Sigmoid colon (tissue), 7 donors: ENCODE results near the gene FAM120B. TPM values are rescaled to one million over a fixed set of nuclear protein-coding genes. Genes with fewer than 3 reads are reported as not detected.

Source experiments
- DNase-seq: peaks from one replicate; pipeline ENCODE4 v3.0.0-alpha.2; 2019
- H3K27ac ChIP-seq, 4 donors: fragments of 200-600 bp; sonication (generic); one replicate each; pipeline ENCODE4 v1.5.1; 2016 to 2019; ENCODE audit warnings: mild to moderate bottlenecking in 1 of 4
- H3K27me3 ChIP-seq, 3 donors: fragments of 200-600 bp; sonication (generic); one replicate each; pipeline ENCODE4 v1.5.1; 2019; ENCODE audit warnings: mild to moderate bottlenecking in 1 of 3
- H3K36me3 ChIP-seq, 4 donors: fragments of 200-600 bp; sonication (generic); one replicate each; pipeline ENCODE4 v1.5.1; 2016 to 2019
- H3K4me1 ChIP-seq, 4 donors: fragments of 200-600 bp; sonication (generic); one replicate each; pipeline ENCODE4 v1.5.1; 2017 to 2019
- H3K4me3 ChIP-seq, 4 donors: fragments of 200-600 bp; sonication (generic); one replicate each; pipeline ENCODE4 v1.5.1; 2017 to 2019; ENCODE audit warnings: mild to moderate bottlenecking in 2 of 4, moderate library complexity in 1 of 4
- H3K9me3 ChIP-seq, 4 donors: fragments of 200-600 bp in 3 of 4; sonication (generic) in 3 of 4; one replicate each; pipeline versions ENCODE4 v1.5.1 to v1.6.1; 2013 to 2019
- EP300 ChIP-seq, 4 donors: sonication (generic); formaldehyde crosslinking; IDR thresholded peaks; one replicate each; pipeline ENCODE4 v1.6.1; 2017; ENCODE audit warnings: antibody characterized with exemption in 4 of 4
- POLR2A ChIP-seq, 2 donors: fragments of 450-650 bp; IDR thresholded peaks; one replicate each; pipeline ENCODE4 v1.6.1; 2016; ENCODE audit warnings: antibody characterized with exemption in 2 of 2, mild to moderate bottlenecking in 2 of 2, moderate library complexity in 2 of 2
- POLR2AphosphoS5 ChIP-seq, 4 donors: sonication (generic); formaldehyde crosslinking; IDR thresholded peaks; one replicate each; pipeline ENCODE4 v1.6.1; 2017; ENCODE audit warnings: antibody characterized with exemption in 4 of 4
- WGBS, 2 donors: extraction: QIAGEN DNeasy Blood & Tissue Kit; methylation state at CpG; one replicate each; pipeline ENCODE4 v1.1.7; 2013; 5-methylcytosine and 5-hydroxymethylcytosine counted together
- intact Hi-C: fragments of 100-400 bp; cut with DNase I; formaldehyde crosslinking; loops from one replicate; pipeline ENCODE4 v1.15.1; 2023
- polyA plus RNA-seq, 3 donors: library from polyadenylated mRNA; stranded (reverse); fragments of 200-250 nt; gene quantifications; one replicate each; pipeline ENCODE4 v1.2.3, GENCODE V29; 2013
- total RNA-seq, 4 donors: library from RNA; depleted of rRNA; stranded (reverse); fragments of >200 nt; gene quantifications; one replicate each; pipeline ENCODE4 v1.1.0, GENCODE V29; 2016
- TF ChIP-seq, protein P1 (sequence below), 4 experiments: fragments of 450-650 bp in 3 of 4; fragments of 200-600 bp in 1 of 4; IDR thresholded peaks; one replicate each; pipeline ENCODE4 v1.5.1; 2016 to 2019; ENCODE audit warnings: antibody characterized with exemption in 4 of 4, mild to moderate bottlenecking in 3 of 4, moderate library complexity in 2 of 4
- donor health status: healthy with polysubstance abuse.
- donor health status: Bipolar disorder and iron deficiency.
- donor health status: healthy.

FAM120B gene
- total and polyA plus RNA-seq, 7 donors = 5.5 to 55.0 (median 29.6) TPM

DNA sequence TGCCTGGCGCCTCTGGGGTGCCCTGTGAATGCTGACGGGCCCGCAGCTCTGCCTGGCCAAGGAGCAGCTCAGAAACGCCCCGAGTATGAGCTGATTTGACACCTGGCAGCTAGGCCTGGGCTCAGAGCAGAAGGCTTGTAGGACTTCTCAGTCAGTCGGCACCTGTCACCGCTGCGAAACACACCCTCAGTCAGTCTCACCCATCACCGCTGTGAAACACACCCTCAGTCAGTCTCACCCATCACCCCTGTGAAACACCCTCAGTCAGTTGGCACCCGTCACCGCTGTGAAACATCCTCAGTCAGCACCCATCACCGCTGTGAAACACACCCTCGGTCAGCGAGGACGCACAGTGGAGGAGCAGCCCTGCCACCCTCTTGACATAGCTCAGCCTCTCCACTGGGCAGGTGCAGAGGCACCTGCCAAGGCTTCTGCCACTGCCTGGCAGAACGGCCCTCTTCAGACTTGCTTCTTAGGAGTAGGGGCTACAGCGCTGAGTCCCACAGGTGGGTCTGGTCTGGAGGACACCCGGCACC is 137.6 kb downstream of the FAM120B start:
- Histone ChIP-seq H3K4me1 (no peaks in the 10 kb centered on the region), H3K27me3 (no peaks in the 10 kb centered on the region), H3K36me3 (no peaks in the 10 kb centered on the region), H3K27ac (no peak overlapping the region), H3K4me3 (no peak overlapping the region), H3K9me3 (no peaks in the 10 kb centered on the region)
- no peak for DNase-seq
- WGBS, 2 donors = 85 to 87% methylated on average over 18 of the region's 18 CpGs
- intact Hi-C loops = no loop called here
- TF ChIP-seq POLR2A (IDR thresholded peaks at IDR 0.05) = no peak
- TF ChIP-seq POLR2AphosphoS5 (IDR thresholded peaks at IDR 0.05) = no peak
- TF ChIP-seq, protein P1, sequence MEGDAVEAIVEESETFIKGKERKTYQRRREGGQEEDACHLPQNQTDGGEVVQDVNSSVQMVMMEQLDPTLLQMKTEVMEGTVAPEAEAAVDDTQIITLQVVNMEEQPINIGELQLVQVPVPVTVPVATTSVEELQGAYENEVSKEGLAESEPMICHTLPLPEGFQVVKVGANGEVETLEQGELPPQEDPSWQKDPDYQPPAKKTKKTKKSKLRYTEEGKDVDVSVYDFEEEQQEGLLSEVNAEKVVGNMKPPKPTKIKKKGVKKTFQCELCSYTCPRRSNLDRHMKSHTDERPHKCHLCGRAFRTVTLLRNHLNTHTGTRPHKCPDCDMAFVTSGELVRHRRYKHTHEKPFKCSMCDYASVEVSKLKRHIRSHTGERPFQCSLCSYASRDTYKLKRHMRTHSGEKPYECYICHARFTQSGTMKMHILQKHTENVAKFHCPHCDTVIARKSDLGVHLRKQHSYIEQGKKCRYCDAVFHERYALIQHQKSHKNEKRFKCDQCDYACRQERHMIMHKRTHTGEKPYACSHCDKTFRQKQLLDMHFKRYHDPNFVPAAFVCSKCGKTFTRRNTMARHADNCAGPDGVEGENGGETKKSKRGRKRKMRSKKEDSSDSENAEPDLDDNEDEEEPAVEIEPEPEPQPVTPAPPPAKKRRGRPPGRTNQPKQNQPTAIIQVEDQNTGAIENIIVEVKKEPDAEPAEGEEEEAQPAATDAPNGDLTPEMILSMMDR (IDR thresholded peaks at IDR 0.05) = no peak
- no peak for TF ChIP-seq EP300 (IDR thresholded peaks at IDR 0.05)

DNA sequence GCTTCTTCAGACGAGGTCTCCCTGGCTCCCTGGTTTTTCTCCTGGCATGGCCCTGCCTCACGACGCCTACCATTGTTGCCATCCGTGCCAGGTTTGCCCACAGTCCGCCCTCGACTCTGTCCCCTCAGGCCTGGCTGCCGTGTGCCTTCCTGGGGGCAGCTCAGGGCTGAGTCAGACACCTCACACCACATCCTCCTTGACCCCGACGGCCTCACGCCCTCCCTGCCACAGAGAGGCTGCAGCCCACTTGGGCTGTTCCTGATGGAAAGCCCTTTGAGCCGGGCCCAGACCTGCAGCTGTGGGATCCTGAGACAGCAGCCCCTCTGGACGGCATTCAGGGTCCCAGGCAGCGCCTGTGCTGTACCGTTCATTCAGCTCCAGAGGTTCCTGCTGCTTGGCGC is 138.3 kb downstream of the FAM120B start:
- H3K36me3 ChIP-seq = no peaks in the 10 kb centered on the region
- no peaks in the 10 kb centered on the region for H3K4me1 ChIP-seq
- DNase-seq = no peak
- WGBS, 2 donors = 74 to 76% methylated on average over 15 of the region's 15 CpGs
- no peaks in the 10 kb centered on the region for H3K9me3 ChIP-seq
- no peak for TF ChIP-seq EP300 (IDR thresholded peaks at IDR 0.05)
- TF ChIP-seq POLR2A (IDR thresholded peaks at IDR 0.05) = no peak
- no peak for TF ChIP-seq POLR2AphosphoS5 (IDR thresholded peaks at IDR 0.05)
- TF ChIP-seq, protein P1 (IDR thresholded peaks at IDR 0.05) = no peak
- no peaks in the 10 kb centered on the region for H3K27me3 ChIP-seq
- no peak overlapping the region for H3K27ac ChIP-seq
- no peak overlapping the region for H3K4me3 ChIP-seq
- intact Hi-C loops = no loop called here

DNA sequence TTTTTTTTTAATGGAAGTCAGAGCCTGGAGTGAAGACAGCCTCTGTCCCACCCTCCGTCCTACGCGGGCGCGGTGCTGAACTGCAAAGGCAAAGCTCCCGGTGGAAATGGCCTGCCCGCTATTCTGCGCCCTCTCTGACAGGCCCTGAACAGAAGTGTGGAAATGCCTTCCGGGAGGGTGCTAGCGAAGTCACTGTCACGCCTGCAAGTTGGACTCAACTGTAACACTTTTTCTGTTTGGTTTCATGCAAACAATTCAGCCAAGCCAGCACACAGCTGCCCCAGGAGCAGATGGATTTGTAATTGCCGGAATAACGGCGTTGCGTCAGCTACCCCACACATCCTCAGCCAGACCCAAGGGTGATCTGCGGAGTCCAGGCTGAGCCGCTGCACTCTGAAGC is 138.9 kb downstream of the FAM120B start:
- no peaks in the 10 kb centered on the region for H3K9me3 ChIP-seq
- H3K36me3 ChIP-seq = no peaks in the 10 kb centered on the region
- H3K4me1 ChIP-seq = no peaks in the 10 kb centered on the region
- 85 to 90% methylated on average over 17 of the region's 17 CpGs for WGBS, 2 donors
- no peaks in the 10 kb centered on the region for H3K27me3 ChIP-seq
- DNase-seq = no peak
- TF ChIP-seq, protein P1 (IDR thresholded peaks at IDR 0.05) = no peak
- TF ChIP-seq POLR2A (IDR thresholded peaks at IDR 0.05) = no peak
- TF ChIP-seq EP300 (IDR thresholded peaks at IDR 0.05) = no peak
- TF ChIP-seq POLR2AphosphoS5 (IDR thresholded peaks at IDR 0.05) = no peak
- no peak overlapping the region for H3K27ac ChIP-seq
- intact Hi-C loops = no loop called here
- no peak overlapping the region for H3K4me3 ChIP-seq

DNA sequence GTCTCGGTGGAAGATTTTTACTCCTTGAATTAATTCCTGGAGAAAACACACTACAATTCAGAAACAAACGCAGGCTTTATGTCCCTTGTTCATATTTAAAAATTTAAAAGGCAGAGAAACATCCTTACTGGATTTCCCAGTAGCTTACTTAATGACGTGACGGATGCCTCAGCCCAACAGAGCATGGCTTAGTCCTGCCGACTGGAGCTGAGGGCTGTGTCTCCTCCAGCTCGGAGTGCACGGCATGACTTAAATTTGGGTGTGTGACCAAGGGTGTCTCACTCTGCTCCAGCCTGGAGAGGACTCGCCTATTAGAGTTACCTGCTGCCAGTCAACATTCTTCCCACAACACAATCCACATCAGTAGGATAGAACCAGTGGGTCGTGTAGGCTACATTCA is 139.4 kb downstream of the FAM120B start:
- Histone ChIP-seq H3K36me3 (no peaks in the 10 kb centered on the region), H3K9me3 (no peaks in the 10 kb centered on the region), H3K4me1 (no peaks in the 10 kb centered on the region), H3K4me3 (no peak overlapping the region), H3K27me3 (no peaks in the 10 kb centered on the region), H3K27ac (no peak overlapping the region)
- TF ChIP-seq POLR2AphosphoS5 (IDR thresholded peaks at IDR 0.05) = no peak
- no peak for TF ChIP-seq EP300 (IDR thresholded peaks at IDR 0.05)
- TF ChIP-seq, protein P1 (IDR thresholded peaks at IDR 0.05) = no peak
- no peak for TF ChIP-seq POLR2A (IDR thresholded peaks at IDR 0.05)
- WGBS, 2 donors = 83 to 92% methylated on average over 9 of the region's 9 CpGs
- intact Hi-C loops = no loop called here
- DNase-seq = no peak
